Spleen (tissue), 11 donors: Measurements from ENCODE around the gene SLC1A2. TPM values are rescaled to one million over a fixed set of nuclear protein-coding genes. Genes with fewer than 3 reads are reported as not detected.
"Not testable (repeated sequence)": the region's sequence is repeated elsewhere in the genome, so short reads cannot be mapped to it uniquely, and the experiment has no call there.

Experiments used
- DNase-seq: peaks from one replicate; pipeline ENCODE4 v3.0.0-alpha.2; 2020
- H3K27ac ChIP-seq, 8 donors: fragments of 200-600 bp; sonication (generic) in 7 of 8; 1 replicate in 4 of 8; 2 replicates in 4 of 8; pipeline versions ENCODE4 v1.5.0 to v1.8.0; 2016 to 2021; ENCODE audit warnings: inconsistent platforms in 4 of 8, mild to moderate bottlenecking in 4 of 8, moderate library complexity in 1 of 8
- H3K27me3 ChIP-seq, 7 donors: fragments of 200-600 bp; sonication (generic) in 6 of 7; replicated peaks in 1 of 7; 1 replicate in 4 of 7; 2 replicates in 3 of 7; pipeline versions ENCODE4 v1.5.0 to v1.8.0; 2016 to 2021; ENCODE audit warnings: inconsistent platforms in 3 of 7, mild to moderate bottlenecking in 1 of 7
- H3K36me3 ChIP-seq, 6 donors: fragments of 200-600 bp; sonication (generic) in 5 of 6; 1 replicate in 4 of 6; 2 replicates in 2 of 6; pipeline versions ENCODE4 v1.5.0 to v1.8.0; 2016 to 2021; ENCODE audit warnings: inconsistent platforms in 2 of 6
- H3K4me1 ChIP-seq, 6 donors: fragments of 200-600 bp; sonication (generic) in 5 of 6; 1 replicate in 3 of 6; 2 replicates in 3 of 6; pipeline versions ENCODE4 v1.5.0 to v1.8.0; 2016 to 2021; ENCODE audit warnings: inconsistent platforms in 3 of 6
- H3K4me3 ChIP-seq, 8 donors: fragments of 200-600 bp; sonication (generic) in 7 of 8; 1 replicate in 4 of 8; 2 replicates in 4 of 8; pipeline versions ENCODE4 v1.5.0 to v1.8.0; 2016 to 2021; ENCODE audit warnings: inconsistent platforms in 4 of 8, mild to moderate bottlenecking in 4 of 8, moderate library complexity in 2 of 8
- H3K9me3 ChIP-seq, 8 donors: fragments of 200-600 bp; sonication (generic) in 7 of 8; 1 replicate in 4 of 8; 2 replicates in 4 of 8; pipeline versions ENCODE4 v1.5.0 to v1.8.0; 2016 to 2021; ENCODE audit warnings: inconsistent platforms in 4 of 8
- CTCF ChIP-seq, 11 experiments: fragments of 200-600 bp in 7 of 11; fragments of 450-650 bp in 4 of 11; sonication (generic) in 4 of 11; IDR thresholded peaks in 8 of 11; conservative IDR thresholded peaks in 3 of 11; 1 replicate in 7 of 11; 2 replicates in 4 of 11; pipeline versions ENCODE4 v1.4.0 to v1.8.0; 2016 to 2021; ENCODE audit warnings: antibody characterized with exemption in 11 of 11, inconsistent platforms in 4 of 11, mild to moderate bottlenecking in 1 of 11
- POLR2A ChIP-seq, 3 donors: fragments of 450-650 bp; IDR thresholded peaks; one replicate each; pipeline ENCODE4 v1.5.1; 2017; ENCODE audit warnings: antibody characterized with exemption in 3 of 3, mild to moderate bottlenecking in 1 of 3
- POLR2AphosphoS5 ChIP-seq, 3 donors: sonication (generic); formaldehyde crosslinking; IDR thresholded peaks; one replicate each; pipeline ENCODE4 v1.5.1; 2017; ENCODE audit warnings: antibody characterized with exemption in 3 of 3
- WGBS, 5 donors: extraction: QIAGEN DNeasy Blood & Tissue Kit in 3 of 5; methylation state at CpG; one replicate each; pipeline versions ENCODE4 v1.1.5 to v1.1.7; 2013 to 2018; 5-methylcytosine and 5-hydroxymethylcytosine counted together
- intact Hi-C: fragments of 100-400 bp; cut with DNase I; formaldehyde crosslinking; loops from one replicate; pipeline ENCODE4 v1.15.0; 2023; ENCODE audit warnings: low total_unique reads
- polyA plus RNA-seq, 3 donors: library from polyadenylated mRNA; stranded (reverse); fragments of 200-250 nt; gene quantifications; one replicate each; pipeline ENCODE4 v1.2.1, GENCODE V29; 2013
- total RNA-seq, 7 donors: library from RNA; depleted of rRNA in 3 of 7; stranded (reverse); fragments of >200 nt in 3 of 7; fragmentation: NEBNext Ultra II Directional in 4 of 7; extraction: Animal tissue kit (Norgen Biotek cat#: 25700) in 4 of 7; gene quantifications; one replicate each; pipeline versions ENCODE4 v1.1.0 to v1.2.1, GENCODE V29; 2016 to 2021
- donor health status: healthy with polysubstance abuse.
- donor health status: DM: no; HTN: no; CAD: no; lungs with moderate emphysema.
- donor health status: DM: no; HTN: no; CAD: no.
- donor health status: Bipolar disorder and iron deficiency.
- donor health status: healthy.
- donor health status: DM: no; HTN: no; CAD: no.
- donor health status: DM: yes; HTN: yes; CAD: no.

The SLC1A2 gene
- total and polyA plus RNA-seq, 10 donors: 0.26 to 3.8 (median 0.93) TPM

GRCh38 chr11:35231076-35231860 is 188.1 kb downstream of the SLC1A2 start:
- Histone ChIP-seq H3K4me1 (peaks cover 0 to 40% (median 11%) of the 10 kb centered on the region in 6 donors), H3K4me3 (no peak overlapping the region), H3K27ac (no peak overlapping the region), H3K36me3 (peaks cover 0 to 65% (median 41%) of the 10 kb centered on the region in 6 donors), H3K27me3 (no peaks in the 10 kb centered on the region), H3K9me3 (peaks cover 0 to 13% (median 4%) of the 10 kb centered on the region in 8 donors)
- intact Hi-C loops: no loop called here
- WGBS, 5 donors: 82 to 96% (median 93%) methylated on average over 5 of the region's 5 CpGs
- no peak for DNase-seq
- TF ChIP-seq POLR2A (IDR thresholded peaks at IDR 0.05): no peak
- no peak for TF ChIP-seq CTCF (IDR thresholded peaks at IDR 0.05 in 8 of 11, conservative IDR thresholded peaks at IDR 0.05 in 3 of 11)
- TF ChIP-seq POLR2AphosphoS5 (IDR thresholded peaks at IDR 0.05): no peak

- no peak overlapping the region for H3K27ac ChIP-seq
- WGBS, 5 donors: 88 to 100% (median 97%) methylated on average over 1 of the region's 1 CpG
- no peaks in the 10 kb centered on the region for H3K27me3 ChIP-seq
- TF ChIP-seq CTCF (IDR thresholded peaks at IDR 0.05 in 8 of 11, conservative IDR thresholded peaks at IDR 0.05 in 3 of 11) (no peak), POLR2A (IDR thresholded peaks at IDR 0.05) (no peak), POLR2AphosphoS5 (IDR thresholded peaks at IDR 0.05) (no peak)
- peaks cover 0 to 74% (median 48%) of the 10 kb centered on the region in 6 donors for H3K36me3 ChIP-seq
- H3K9me3 ChIP-seq: peaks cover 0 to 13% (median 4%) of the 10 kb centered on the region in 8 donors
- intact Hi-C loops: no loop called here
- no peak overlapping the region for H3K4me3 ChIP-seq
- H3K4me1 ChIP-seq: peaks cover 0 to 32% (median 7%) of the 10 kb centered on the region in 6 donors
- no peak for DNase-seq
Measured at GRCh38 chr11:35230388-35230787, 189.0 kb downstream of the SLC1A2 start.

- intact Hi-C loops: no loop called here
- Histone ChIP-seq H3K4me3 (no peak overlapping the region), H3K27ac (peak overlapping the region in 7 of 8 donors; percentile 33 to 86 (median 74)), H3K36me3 (peaks cover 0 to 94% (median 64%) of the 10 kb centered on the region in 6 donors), H3K4me1 (peaks cover 0 to 32% (median 7%) of the 10 kb centered on the region in 6 donors), H3K27me3 (no peaks in the 10 kb centered on the region), H3K9me3 (peaks cover 0 to 6% (median 0%) of the 10 kb centered on the region in 8 donors)
- 44 to 81% (median 70%) methylated on average over 3 of the region's 3 CpGs for WGBS, 5 donors
- DNase-seq: no peak
- TF ChIP-seq POLR2AphosphoS5 (IDR thresholded peaks at IDR 0.05): no peak
Measured at GRCh38 chr11:35228328-35228725, 191.0 kb downstream of the SLC1A2 start.

- DNase-seq: no peak
- TF ChIP-seq CTCF (IDR thresholded peaks at IDR 0.05 in 8 of 11, conservative IDR thresholded peaks at IDR 0.05 in 3 of 11) (no peak), POLR2AphosphoS5 (IDR thresholded peaks at IDR 0.05) (peak in 1 of 3 donors; percentile 69), POLR2A (IDR thresholded peaks at IDR 0.05) (no peak)
- intact Hi-C loops: no loop called here
- peak overlapping the region in 1 of 8 donors; percentile 3 for H3K4me3 ChIP-seq
- peaks cover 0 to 100% (median 69%) of the 10 kb centered on the region in 6 donors for H3K36me3 ChIP-seq
- H3K9me3 ChIP-seq: peaks cover 0 to under 1% (median 0%) of the 10 kb centered on the region in 8 donors
- no peaks in the 10 kb centered on the region for H3K27me3 ChIP-seq
- H3K27ac ChIP-seq: peak overlapping the region in 7 of 8 donors; percentile 33 to 86 (median 74)
- 39 to 63% (median 48%) methylated on average over 5 of the region's 5 CpGs for WGBS, 5 donors
- peaks cover 0 to 32% (median 8%) of the 10 kb centered on the region in 6 donors for H3K4me1 ChIP-seq
Measured at GRCh38 chr11:35227576-35228327, 191.6 kb downstream of the SLC1A2 start.

GRCh38 chr11:35226756-35227155 is 192.6 kb downstream of the SLC1A2 start:
- H3K27ac ChIP-seq: peak overlapping the region in 6 of 8 donors; percentile 48 to 86 (median 79)

More at GRCh38 chr11:35226756-35227155, 192.6 kb downstream of the SLC1A2 start:
- WGBS, 5 donors: 66 to 94% (median 84%) methylated on average over 5 to 6 of the region's 6 CpGs
- DNase-seq, H3K4me3 ChIP-seq, H3K9me3 ChIP-seq, intact Hi-C loops, H3K27me3 ChIP-seq: not testable (repeated sequence)
- Histone ChIP-seq H3K36me3 (peaks cover 0 to 100% (median 78%) of the 10 kb centered on the region in 6 donors), H3K4me1 (peaks cover 0 to 32% (median 10%) of the 10 kb centered on the region in 6 donors)
